ENCODE results near the gene LRRC3. TPM values are rescaled to one million over a fixed set of nuclear protein-coding genes. Genes with fewer than 3 reads are reported as not detected.

Gene LRRC3
- total RNA-seq (2012; rRNA removed) (under 0.01 TPM in 2 replicates), polyA plus RNA-seq (2012; rRNA removed) (0.38 and 0.53 TPM in 2 replicates), Bru-seq, nascent RNA (percentile 22 among the genes with signal in this experiment), BruChase-seq, experiment 1, labeled RNA remaining after a 6-hour chase (percentile 23 among the genes with signal in this experiment), BruChase-seq, experiment 2, labeled RNA remaining after a 2-hour chase (percentile 26 among the genes with signal in this experiment)
- polyA plus RNA-seq (2012; cell fraction: cytosol; rRNA removed) = 0.35 and 0.43 TPM in 2 replicates
- polyA plus RNA-seq (2012; cell fraction: nucleus; rRNA removed; ENCODE audit: low replicate concordance) = 0.26 and 0.40 TPM in 2 replicates
- long read RNA-seq, full-length matches to known transcripts = 1 of 1 reads
- long read RNA-seq, partial matches to known transcripts = 0 of 1 reads
- long read RNA-seq, other reads (novel, unspliced or antisense) = 0 of 1 reads

GRCh38 chr21:44454747-44455523 is at the start of gene LRRC3:
LRRC3 (plus strand) TSS chr21:44455510; CDS start chr21:44456645, 1,135 bp downstream.
- ATAC-seq (ENCODE audit: low read depth) (peak; percentile 83), DNase-seq (peak; percentile 30)
- no peaks in the 10 kb centered on the region for H3K4me1 ChIP-seq (ENCODE audit: control insufficient read depth, insufficient read depth, low read length)
- H4K20me1 ChIP-seq (ENCODE audit: insufficient read depth, low read length) = no peaks in the 10 kb centered on the region
- H3K23ac ChIP-seq (ENCODE audit: low read depth, low read length) = no peak within 1 kb of the TSS
- no peak within 1 kb of the TSS for H4K8ac ChIP-seq (ENCODE audit: low read depth in 2 of 2, low read length in 2 of 2)
- peak within 1 kb of the TSS; percentile 58 for H2AFZ ChIP-seq (replicated peaks; ENCODE audit: low read length, poor library complexity)
- H3K9ac ChIP-seq (ENCODE audit: low read depth, low read length) = no peak within 1 kb of the TSS
- no peak within 1 kb of the TSS for H3K18ac ChIP-seq (ENCODE audit: low read depth, low read length)
- H3K27me3 ChIP-seq (ENCODE audit: control insufficient read depth, insufficient read depth, low read length) = peaks cover 9% of the 10 kb centered on the region; the same call in 1 of the 2 replicates
- no peak within 1 kb of the TSS for H2AK9ac ChIP-seq (replicated peaks; ENCODE audit: low read depth, low read length, poor library complexity)
- H2BK20ac ChIP-seq (ENCODE audit: low read depth, low read length) = no peak within 1 kb of the TSS
- H3K79me1 ChIP-seq (ENCODE audit: low read depth in 1 of 2, low read length in 2 of 2) = no peaks in the 10 kb centered on the region
- no peak within 1 kb of the TSS for H4K91ac ChIP-seq (ENCODE audit: insufficient read depth, low read depth, low read length)
- no peak for TF ChIP-seq CEBPB (IDR thresholded peaks at IDR 0.05; ENCODE audit: low read depth, low read length)
- no peak for TF ChIP-seq POLR2A (IDR thresholded peaks at IDR 0.05; ENCODE audit: low read depth, low read length)
- TF ChIP-seq MAZ (IDR thresholded peaks at IDR 0.05; ENCODE audit: borderline replicate concordance, low read depth, low read length) = no peak
- H2BK15ac ChIP-seq (ENCODE audit: low read depth, low read length) = no peak within 1 kb of the TSS
- in situ Hi-C loops (cut with MboI; ENCODE audit: low sequenced_read_pairs) (no loop called here), dilution Hi-C loops (cut with HindIII; ENCODE audit: low sequenced_read_pairs, unreplicated experiment) (no loop called here), intact Hi-C loops (cut with micrococcal nuclease) (no loop called here)
- H4K5ac ChIP-seq (ENCODE audit: low read depth, low read length) = no peak within 1 kb of the TSS
- POLR2A ChIA-PET (ENCODE audit: unreplicated experiment) = no interaction called here
- H3K9me1 ChIP-seq (ENCODE audit: insufficient read depth, low read length) = no peaks in the 10 kb centered on the region
- H2BK120ac ChIP-seq (ENCODE audit: low read depth, low read length) = no peak within 1 kb of the TSS
- no peak within 1 kb of the TSS for H3K14ac ChIP-seq (replicated peaks; ENCODE audit: low read depth, low read length)
- no peak within 1 kb of the TSS; the same call in 1 of the 2 replicates for H3K4me2 ChIP-seq (ENCODE audit: low read depth, low read length)
- no TSS peak for BruUV-seq (replicated peaks)
- CTCF ChIA-PET = no interaction called here
- peak within 1 kb of the TSS; percentile 22 for H3K4me3 ChIP-seq (ENCODE audit: insufficient read depth, low read depth, low read length)
- WGBS, 2 experiments (ENCODE audit: extremely low coverage in 2 of 2, insufficient read length in 1 of 2) = 17% methylated on average over 1 of the region's 45 CpGs; no CpG with 5 or more reads in 1 of the 2 experiments
- H2AK5ac ChIP-seq (ENCODE audit: low read depth, low read length) = no peak within 1 kb of the TSS
- no peak within 1 kb of the TSS for H3K56ac ChIP-seq (ENCODE audit: extremely low read depth, insufficient read depth, low read length)
- H2BK5ac ChIP-seq (ENCODE audit: low read depth, low read length, poor library complexity, severe bottlenecking) = no peak within 1 kb of the TSS
- H3K36me3 ChIP-seq (ENCODE audit: control insufficient read depth, insufficient read depth, low read length) = no peaks in the 10 kb centered on the region
- no peak within 1 kb of the TSS for H3K4ac ChIP-seq (ENCODE audit: low read depth, low read length)
- H3K9me3 ChIP-seq (ENCODE audit: control insufficient read depth, insufficient read depth, low read length) = no peaks in the 10 kb centered on the region
- no peak within 1 kb of the TSS for H3K27ac ChIP-seq (ENCODE audit: insufficient read depth, low read length)

Data from IMR-90 (cell line).